Fibroblast of lung (primary cell): Measurements from ENCODE around the gene NHS.

Source experiments
- CTCF ChIP-seq, 2 donors: IDR thresholded peaks in 1 of 2; conservative IDR thresholded peaks in 1 of 2; 1 replicate in 1 of 2; 2 replicates in 1 of 2; pipeline ENCODE4 v1.5.1; 2011 to 2012; ENCODE audit warnings: low read length in 2 of 2, control low read depth in 1 of 2, inconsistent platforms in 1 of 2, low read depth in 1 of 2, mild to moderate bottlenecking in 1 of 2
- EZH2 ChIP-seq: IDR thresholded peaks from 2 replicates; pipeline ENCODE4 v1.5.1; 2012; ENCODE audit warnings: low read length, control low read depth, mild to moderate bottlenecking; ENCODE audit errors: missing control alignments

DNA sequence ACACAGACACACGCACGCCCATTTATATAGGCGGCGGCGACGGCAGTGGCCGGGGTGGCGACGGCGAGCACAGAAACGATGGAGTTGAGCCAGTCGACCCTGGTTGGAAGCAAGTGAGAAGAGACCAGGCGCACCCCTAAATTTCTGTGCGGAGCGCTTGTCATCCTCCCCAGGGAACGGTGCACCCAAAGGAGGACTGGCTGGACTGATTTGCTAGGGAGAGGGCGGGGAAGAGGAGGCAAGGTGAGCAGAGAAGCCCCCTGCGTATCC, 302 bp downstream of the NHS start:
- no peak for TF ChIP-seq CTCF (conservative IDR thresholded peaks at IDR 0.05 in 1 of 2, IDR thresholded peaks at IDR 0.05 in 1 of 2; ENCODE audit: low read depth in 1 of 2, low read length in 2 of 2)
- TF ChIP-seq EZH2 = no peak
